Endothelial cell (in vitro differentiated cells): ENCODE data around the gene TMEM52. TPM values are rescaled to one million over a fixed set of nuclear protein-coding genes. Genes with fewer than 3 reads are reported as not detected.

Experiments used
- DNase-seq: peaks from one replicate; pipeline ENCODE4 v3.0.0; 2021; ENCODE audit warnings: low spot score
- H3K27ac Mint-ChIP-seq: one replicate; pipeline ENCODE4 v1.8.0; 2021; ENCODE audit warnings: mixed read lengths, inconsistent platforms; ENCODE audit not compliant: unreplicated experiment
- H3K27me3 Mint-ChIP-seq: one replicate; pipeline ENCODE4 v1.8.0; 2021; ENCODE audit warnings: mild to moderate bottlenecking, moderate library complexity, mixed read lengths, inconsistent platforms; ENCODE audit not compliant: unreplicated experiment
- H3K36me3 Mint-ChIP-seq: one replicate; pipeline ENCODE4 v1.8.0; 2021; ENCODE audit warnings: mild to moderate bottlenecking, low read depth, mixed read lengths, inconsistent platforms; ENCODE audit not compliant: unreplicated experiment
- H3K4me1 Mint-ChIP-seq: one replicate; pipeline ENCODE4 v1.8.0; 2021; ENCODE audit warnings: mild to moderate bottlenecking, mixed read lengths, inconsistent platforms; ENCODE audit not compliant: unreplicated experiment
- H3K4me3 Mint-ChIP-seq: one replicate; pipeline ENCODE4 v1.8.0; 2021; ENCODE audit warnings: mild to moderate bottlenecking, mixed read lengths, inconsistent platforms; ENCODE audit not compliant: unreplicated experiment
- H3K9me3 Mint-ChIP-seq: one replicate; pipeline ENCODE4 v1.8.0; 2021; ENCODE audit warnings: mixed read lengths, inconsistent platforms; ENCODE audit not compliant: unreplicated experiment
- CTCF ChIP-seq: fragments of 200-600 bp; sonication (generic); IDR thresholded peaks from one replicate; pipeline ENCODE4 v1.5.0; 2021; ENCODE audit warnings: antibody characterized with exemption; ENCODE audit not compliant: unreplicated experiment
- total RNA-seq: library from RNA; stranded (reverse); fragmentation: NEBNext Ultra II Directional; extraction: Animal tissue kit (Norgen Biotek cat#: 25700); gene quantifications from one replicate; pipeline ENCODE4 v1.2.1, GENCODE V29; 2021; ENCODE audit not compliant: unreplicated experiment

TMEM52 gene
- total RNA-seq, 1 donor from 2014 or later, result 0.92 TPM

- Mint-ChIP-seq H3K36me3 (no peaks in the 10 kb centered on the region), H3K27ac (no peak overlapping the region), H3K4me1 (no peaks in the 10 kb centered on the region), H3K4me3 (no peak overlapping the region), H3K27me3 (peaks cover under 1% of the 10 kb centered on the region), H3K9me3 (no peaks in the 10 kb centered on the region)
- TF ChIP-seq CTCF, result no peak
- no peak for DNase-seq
Observed at GRCh38 chr1:1924849-1925248, 5.8 kb upstream of the TMEM52 start.

- H3K27ac Mint-ChIP-seq, result no peak overlapping the region
- no peaks in the 10 kb centered on the region for H3K27me3 Mint-ChIP-seq
Observed at GRCh38 chr1:1924386-1924785, 5.3 kb upstream of the TMEM52 start.

GRCh38 chr1:1922956-1923833, 4.1 kb upstream of the TMEM52 start:
- no peak overlapping the region for H3K4me3 Mint-ChIP-seq
- no peak overlapping the region for H3K27ac Mint-ChIP-seq
- no peaks in the 10 kb centered on the region for H3K4me1 Mint-ChIP-seq
- no peak for TF ChIP-seq CTCF
- H3K36me3 Mint-ChIP-seq, result no peaks in the 10 kb centered on the region
- peak; percentile 8 for DNase-seq
- H3K27me3 Mint-ChIP-seq, result no peaks in the 10 kb centered on the region
- H3K9me3 Mint-ChIP-seq, result no peaks in the 10 kb centered on the region

More at GRCh38 chr1:1924386-1924785, 5.3 kb upstream of the TMEM52 start:
- H3K36me3 Mint-ChIP-seq, result no peaks in the 10 kb centered on the region
- H3K4me1 Mint-ChIP-seq, result no peaks in the 10 kb centered on the region
- H3K9me3 Mint-ChIP-seq, result no peaks in the 10 kb centered on the region
- TF ChIP-seq CTCF, result no peak
- DNase-seq, result no peak
- no peak overlapping the region for H3K4me3 Mint-ChIP-seq

GRCh38 chr1:1922702-1922955, 3.5 kb upstream of the TMEM52 start:
- H3K9me3 Mint-ChIP-seq, result no peaks in the 10 kb centered on the region
- DNase-seq, result no peak
- TF ChIP-seq CTCF, result no peak
- H3K36me3 Mint-ChIP-seq, result no peaks in the 10 kb centered on the region
- no peak overlapping the region for H3K27ac Mint-ChIP-seq
- no peaks in the 10 kb centered on the region for H3K27me3 Mint-ChIP-seq
- H3K4me3 Mint-ChIP-seq, result no peak overlapping the region
- H3K4me1 Mint-ChIP-seq, result no peaks in the 10 kb centered on the region

GRCh38 chr1:1921901-1922701, 3.0 kb upstream of the TMEM52 start:
- H3K27ac Mint-ChIP-seq, result no peak overlapping the region

More at GRCh38 chr1:1921901-1922701, 3.0 kb upstream of the TMEM52 start:
- no peaks in the 10 kb centered on the region for H3K9me3 Mint-ChIP-seq
- no peak for TF ChIP-seq CTCF
- no peak for DNase-seq
- H3K36me3 Mint-ChIP-seq, result no peaks in the 10 kb centered on the region
- no peaks in the 10 kb centered on the region for H3K4me1 Mint-ChIP-seq
- H3K27me3 Mint-ChIP-seq, result no peaks in the 10 kb centered on the region
- no peak overlapping the region for H3K4me3 Mint-ChIP-seq
